ENCODE measurements around the gene SNAP23.

The SNAP23 gene

GRCh38 chr15:42575188-42576039 lies 80.0 kb downstream of the SNAP23 start, which contains the start of gene STARD9:
Gene STARD9 (plus strand): TSS chr15:42575606. CDS start chr15:42575716, 110 bp downstream.
- peak; percentile 96 to 97 for DNase-seq

GRCh38 chr15:42576040-42576594 lies 80.7 kb downstream of the SNAP23 start:
- no peak for DNase-seq

DNA sequence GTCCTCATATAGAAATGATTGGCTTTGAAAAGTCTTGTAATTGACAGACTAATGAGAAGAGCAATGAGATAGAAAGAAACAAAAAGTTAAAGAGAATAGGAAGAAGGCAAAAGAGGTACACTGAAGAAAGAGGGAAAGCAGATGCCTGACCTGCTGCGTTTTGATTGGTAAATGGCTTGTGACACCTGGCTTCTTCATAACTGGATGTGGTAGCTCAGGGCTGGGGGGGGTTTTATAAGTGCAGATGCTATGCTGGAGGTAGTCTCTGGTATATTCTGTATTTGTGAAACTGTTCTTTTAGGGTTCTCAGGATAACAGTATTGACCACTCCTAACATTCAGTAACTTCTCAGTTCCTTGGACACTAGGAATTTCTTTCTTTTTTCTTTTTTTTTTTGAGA lies 81.3 kb downstream of the SNAP23 start:
- no peak for DNase-seq

GRCh38 chr15:42577514-42578031 lies 82.1 kb downstream of the SNAP23 start:
- no peak for DNase-seq

- DNase-seq, result no peak
These were observed 83.6 kb downstream of the SNAP23 start for GRCh38 chr15:42578984-42579537.

DNA sequence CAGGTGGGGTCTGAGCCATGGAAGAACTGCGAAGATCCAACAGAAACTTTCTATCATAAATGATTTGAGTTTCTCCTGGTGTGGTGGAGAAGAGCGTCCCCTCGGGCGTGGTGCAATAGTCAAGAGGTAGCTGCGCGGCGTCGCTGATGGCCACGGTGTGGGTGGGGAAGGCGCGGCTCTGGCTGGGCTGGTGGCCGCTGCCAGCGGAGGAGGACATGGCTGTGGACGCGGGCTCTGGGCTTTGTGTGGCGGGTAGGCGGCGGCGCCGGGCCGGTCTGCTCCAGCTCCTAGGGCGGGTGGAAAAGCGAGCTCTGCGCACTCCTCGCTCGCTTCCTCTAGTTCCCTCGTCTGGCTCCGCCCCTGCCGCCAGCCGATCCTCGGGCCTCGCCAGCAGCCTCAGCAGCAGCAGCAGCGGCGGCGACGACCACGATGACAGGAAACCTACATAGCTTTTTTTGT lies 85.9 kb downstream of the SNAP23 start:
- peak; percentile 78 to 81 for DNase-seq

Data from activated CD4-positive, alpha-beta T cell treated with anti-CD3 and anti-CD28 coated beads, Interleukin-2, amount 50 U/mL, for 48 hours (primary cell).